Progenitor cell of endocrine pancreas (in vitro differentiated cells): ENCODE measurements around the gene ITGAE. TPM values are rescaled to one million over a fixed set of nuclear protein-coding genes. Genes with fewer than 3 reads are reported as not detected.

Experiments
- DNase-seq: peaks from one replicate; pipeline ENCODE4 v3.0.0; 2021; ENCODE audit warnings: low spot score; ENCODE audit not compliant: unreplicated experiment
- H3K27ac Mint-ChIP-seq: 2 replicates; pipeline ENCODE4 v1.8.0; 2021; ENCODE audit warnings: mild to moderate bottlenecking, moderate library complexity, mixed read lengths
- H3K27me3 Mint-ChIP-seq: 2 replicates; pipeline ENCODE4 v1.8.0; 2021; ENCODE audit warnings: mixed read lengths
- H3K36me3 Mint-ChIP-seq: 2 replicates; pipeline ENCODE4 v1.8.0; 2022; ENCODE audit warnings: mixed read lengths; ENCODE audit not compliant: insufficient read depth
- H3K4me1 Mint-ChIP-seq: 2 replicates; pipeline ENCODE4 v1.8.0; 2021; ENCODE audit warnings: low read depth, mixed read lengths
- H3K4me3 Mint-ChIP-seq: 2 replicates; pipeline ENCODE4 v1.8.0; 2021; ENCODE audit warnings: low read depth, mild to moderate bottlenecking, moderate library complexity, mixed read lengths
- H3K9me3 Mint-ChIP-seq: 2 replicates; pipeline ENCODE4 v1.8.0; 2021; ENCODE audit warnings: low read depth, mixed read lengths
- total RNA-seq: library from RNA; stranded (reverse); gene quantifications from 2 replicates; pipeline ENCODE4 v1.2.1, GENCODE V29; 2021
- TF ChIP-seq, protein P1 (sequence below): fragments of 200-600 bp; sonication (generic); IDR thresholded peaks from one replicate; pipeline ENCODE4 v1.5.0; 2021; ENCODE audit warnings: antibody characterized with exemption, mild to moderate bottlenecking; ENCODE audit not compliant: unreplicated experiment

Gene ITGAE
- total RNA-seq, 1 donor from 2014 or later: 29.0 TPM

- H3K27me3 Mint-ChIP-seq: no peaks in the 10 kb centered on the region
- H3K27ac Mint-ChIP-seq: peak overlapping the region; percentile 70
- no peak for DNase-seq
- TF ChIP-seq, protein P1, sequence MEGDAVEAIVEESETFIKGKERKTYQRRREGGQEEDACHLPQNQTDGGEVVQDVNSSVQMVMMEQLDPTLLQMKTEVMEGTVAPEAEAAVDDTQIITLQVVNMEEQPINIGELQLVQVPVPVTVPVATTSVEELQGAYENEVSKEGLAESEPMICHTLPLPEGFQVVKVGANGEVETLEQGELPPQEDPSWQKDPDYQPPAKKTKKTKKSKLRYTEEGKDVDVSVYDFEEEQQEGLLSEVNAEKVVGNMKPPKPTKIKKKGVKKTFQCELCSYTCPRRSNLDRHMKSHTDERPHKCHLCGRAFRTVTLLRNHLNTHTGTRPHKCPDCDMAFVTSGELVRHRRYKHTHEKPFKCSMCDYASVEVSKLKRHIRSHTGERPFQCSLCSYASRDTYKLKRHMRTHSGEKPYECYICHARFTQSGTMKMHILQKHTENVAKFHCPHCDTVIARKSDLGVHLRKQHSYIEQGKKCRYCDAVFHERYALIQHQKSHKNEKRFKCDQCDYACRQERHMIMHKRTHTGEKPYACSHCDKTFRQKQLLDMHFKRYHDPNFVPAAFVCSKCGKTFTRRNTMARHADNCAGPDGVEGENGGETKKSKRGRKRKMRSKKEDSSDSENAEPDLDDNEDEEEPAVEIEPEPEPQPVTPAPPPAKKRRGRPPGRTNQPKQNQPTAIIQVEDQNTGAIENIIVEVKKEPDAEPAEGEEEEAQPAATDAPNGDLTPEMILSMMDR: no peak
- no peaks in the 10 kb centered on the region for H3K9me3 Mint-ChIP-seq
- H3K4me3 Mint-ChIP-seq: no peak overlapping the region
- H3K4me1 Mint-ChIP-seq: no peaks in the 10 kb centered on the region
- H3K36me3 Mint-ChIP-seq: peaks cover 24% of the 10 kb centered on the region
Measured at GRCh38 chr17:3812771-3813170, 11.8 kb upstream of the ITGAE start.

DNA sequence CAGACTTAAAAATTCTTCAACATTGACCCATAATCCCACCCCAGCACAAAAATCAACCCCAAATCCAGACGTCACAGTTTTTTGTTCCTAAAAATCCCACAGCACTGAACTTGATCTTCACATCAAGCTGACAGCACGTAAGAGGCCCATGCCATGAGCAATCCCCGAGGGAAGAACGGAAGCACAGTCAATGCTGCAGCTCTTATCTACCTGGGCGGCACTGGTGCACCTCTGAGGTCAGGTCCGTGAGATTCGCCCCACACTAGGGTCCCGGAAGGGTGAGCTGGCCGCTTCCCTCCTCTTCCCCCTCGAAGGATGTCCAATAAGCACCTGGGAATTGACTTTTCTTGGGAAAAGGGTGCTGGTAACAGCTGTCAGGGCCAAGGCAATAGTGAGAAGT, 11.3 kb upstream of the ITGAE start:
- TF ChIP-seq, protein P1: no peak
- H3K36me3 Mint-ChIP-seq: peaks cover 25% of the 10 kb centered on the region

GRCh38 chr17:3810019-3810418, 9.0 kb upstream of the ITGAE start:
- no peaks in the 10 kb centered on the region for H3K27me3 Mint-ChIP-seq
- H3K9me3 Mint-ChIP-seq: no peaks in the 10 kb centered on the region
- TF ChIP-seq, protein P1: no peak
- no peak for DNase-seq
- peak overlapping the region; percentile 56 for H3K27ac Mint-ChIP-seq
- no peaks in the 10 kb centered on the region for H3K4me1 Mint-ChIP-seq
- H3K36me3 Mint-ChIP-seq: peaks cover 20% of the 10 kb centered on the region
- H3K4me3 Mint-ChIP-seq: no peak overlapping the region

More for the DNA sequence above, 11.3 kb upstream of the ITGAE start:
- Mint-ChIP-seq H3K9me3 (no peaks in the 10 kb centered on the region), H3K27me3 (no peaks in the 10 kb centered on the region), H3K4me1 (no peaks in the 10 kb centered on the region), H3K4me3 (no peak overlapping the region), H3K27ac (no peak overlapping the region)
- DNase-seq: no peak

DNA sequence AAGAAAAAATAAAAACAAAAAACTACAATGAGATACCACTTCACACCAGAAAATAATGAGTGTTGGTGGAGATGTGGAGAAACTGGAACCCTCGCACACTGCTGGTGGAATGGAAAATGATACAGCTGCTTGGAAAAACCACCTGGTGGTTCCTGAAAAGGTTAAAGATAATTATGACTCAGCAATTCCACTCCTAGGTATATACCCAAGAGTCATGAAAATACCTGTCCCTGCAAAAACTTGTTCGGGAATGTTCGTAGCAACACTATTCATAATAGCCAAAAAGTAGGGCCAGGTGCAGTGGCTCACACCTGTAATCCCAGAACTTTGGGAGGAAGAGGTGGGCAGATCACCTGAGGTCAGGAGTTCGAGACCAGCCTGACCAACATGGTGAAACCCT, 8.1 kb upstream of the ITGAE start:
- Mint-ChIP-seq H3K27me3 (no peaks in the 10 kb centered on the region), H3K36me3 (peaks cover 15% of the 10 kb centered on the region), H3K9me3 (no peaks in the 10 kb centered on the region), H3K4me3 (no peak overlapping the region), H3K4me1 (no peaks in the 10 kb centered on the region), H3K27ac (no peak overlapping the region)
- TF ChIP-seq, protein P1: no peak
- DNase-seq: no peak

GRCh38 chr17:3808701-3809100, 7.7 kb upstream of the ITGAE start:
- Mint-ChIP-seq H3K27ac (peak overlapping the region; percentile 86), H3K4me1 (no peaks in the 10 kb centered on the region), H3K36me3 (peaks cover 14% of the 10 kb centered on the region), H3K4me3 (no peak overlapping the region), H3K27me3 (no peaks in the 10 kb centered on the region), H3K9me3 (no peaks in the 10 kb centered on the region)
- DNase-seq: no peak
- TF ChIP-seq, protein P1: no peak
